ELF-1 (cell line): ENCODE measurements around the gene TMEM80.
A peak's percentile ranks its signal among the peaks of the same experiment; 100 is the strongest.
"Not testable (repeated sequence)": the region's sequence is repeated elsewhere in the genome, so short reads cannot be mapped to it uniquely, and the experiment has no call there.

ENCODE experiments used
- DNase-seq: peaks from one replicate; pipeline ENCODE4 v3.0.0-alpha.2; 2016; ENCODE audit warnings: low read depth, low spot score

The TMEM80 gene

GRCh38 chr11:679271-680207 lies 16.1 kb upstream of the TMEM80 start:
- DNase-seq, result no peak

- DNase-seq, result no peak
Observed at GRCh38 chr11:680476-680875, 15.1 kb upstream of the TMEM80 start.

GRCh38 chr11:680970-681369 lies 14.6 kb upstream of the TMEM80 start:
- no peak for DNase-seq

- no peak for DNase-seq
Observed at GRCh38 chr11:686451-687243, 9.0 kb upstream of the TMEM80 start.

DNA sequence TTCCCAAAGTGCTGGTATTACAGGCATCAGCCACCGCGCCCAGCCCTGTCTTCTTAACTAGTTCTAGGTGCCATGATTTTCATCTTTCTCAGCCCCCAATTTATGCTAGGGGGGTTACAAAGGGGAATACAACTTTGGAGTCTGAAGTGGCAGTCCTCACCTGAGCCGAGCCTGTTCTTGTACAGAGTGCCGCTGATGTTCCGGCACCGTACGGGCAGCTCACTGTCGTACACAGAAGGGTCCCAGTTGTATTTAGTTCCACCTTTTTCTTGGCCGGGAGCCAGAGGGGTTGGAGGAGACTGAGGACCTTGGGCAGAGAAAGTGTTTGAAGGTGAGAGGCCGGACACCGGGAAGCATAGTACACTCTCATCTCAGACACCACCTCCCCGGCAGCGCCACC lies 7.9 kb upstream of the TMEM80 start:
- DNase-seq, result no peak

DNA sequence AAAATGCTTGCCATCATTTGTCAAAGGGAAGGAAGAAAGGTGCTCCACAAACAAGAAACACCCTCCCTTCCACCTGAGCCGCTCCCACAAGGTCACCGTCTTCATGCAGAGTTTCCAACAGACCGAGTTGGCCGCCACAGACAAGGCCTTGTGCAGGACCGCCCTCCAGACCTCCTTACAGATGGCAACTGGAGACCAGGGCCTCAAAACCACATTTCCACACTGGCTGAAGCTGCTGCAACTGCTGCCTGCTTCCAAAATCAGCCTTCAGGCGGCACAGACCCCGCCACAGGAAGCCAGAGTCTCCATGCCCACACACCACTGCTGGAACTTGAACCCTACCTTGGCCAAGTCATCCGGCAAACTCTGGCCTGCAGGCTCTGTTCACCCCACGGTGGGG lies 6.9 kb upstream of the TMEM80 start:
- DNase-seq, result no peak

- no peak for DNase-seq
Observed at GRCh38 chr11:689625-690024, 6.0 kb upstream of the TMEM80 start.

DNA sequence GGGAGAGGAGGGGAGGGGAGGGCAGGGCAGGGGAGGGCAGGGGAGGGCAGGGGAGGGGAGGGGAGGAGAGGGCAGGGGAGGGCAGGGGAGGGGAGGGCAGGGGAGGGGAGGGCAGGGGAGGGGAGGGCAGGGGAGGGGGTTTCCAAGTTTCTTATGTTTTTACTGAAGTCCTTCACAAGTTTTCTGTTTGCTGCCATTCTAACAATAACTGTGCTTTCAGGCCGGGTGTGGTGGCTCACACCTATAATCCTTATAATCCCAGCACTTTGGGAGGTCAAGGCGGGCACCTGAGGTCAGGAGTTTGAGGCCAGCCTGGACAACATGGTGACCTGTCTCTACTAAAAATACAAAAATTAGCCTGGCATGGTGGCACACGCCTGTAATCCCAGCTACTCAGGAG lies 5.4 kb upstream of the TMEM80 start:
- DNase-seq, result not testable (repeated sequence)

DNA sequence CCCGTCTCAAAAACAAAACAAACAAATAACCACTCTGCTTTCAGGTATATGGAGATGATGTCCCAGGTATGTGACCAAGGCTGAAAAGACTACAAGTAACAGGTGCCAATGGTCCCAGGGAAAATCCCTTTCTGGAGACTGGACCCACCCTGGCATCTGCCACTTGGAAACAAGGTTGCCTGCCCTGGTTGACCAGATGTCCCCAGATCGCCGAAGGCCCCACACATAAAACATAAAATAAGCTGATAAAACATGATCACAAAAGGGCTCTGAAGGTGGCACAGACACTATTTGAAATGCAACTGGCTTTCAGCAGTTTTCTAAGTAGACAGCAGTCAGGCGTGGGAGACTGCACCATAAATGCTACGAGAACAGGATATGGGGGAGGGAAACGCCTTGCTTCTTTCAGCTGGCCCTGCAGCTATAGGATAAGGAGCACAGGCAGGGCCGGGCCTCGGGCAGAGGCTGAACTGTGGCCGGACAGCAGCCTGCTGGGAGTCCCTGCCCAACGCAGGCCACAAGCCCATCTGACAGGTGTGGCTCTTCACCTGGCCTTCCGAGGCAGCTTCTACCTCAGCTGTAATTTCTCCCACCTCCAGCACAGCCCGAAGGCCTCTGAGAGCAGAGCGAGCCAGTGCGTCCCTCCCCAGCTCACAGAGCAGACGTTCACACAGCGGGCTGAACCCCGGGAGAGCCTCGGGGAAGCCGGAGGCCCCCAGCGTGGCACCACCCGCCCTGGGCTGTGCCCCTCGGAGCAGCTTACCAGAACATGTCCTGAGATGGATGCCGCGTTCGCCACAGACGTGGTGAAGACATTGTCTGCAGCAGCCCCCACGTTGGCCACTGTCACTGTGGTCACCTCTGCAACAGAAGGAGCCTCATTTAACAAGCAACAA lies 4.6 kb upstream of the TMEM80 start:
- DNase-seq, result peak; percentile 51

DNA sequence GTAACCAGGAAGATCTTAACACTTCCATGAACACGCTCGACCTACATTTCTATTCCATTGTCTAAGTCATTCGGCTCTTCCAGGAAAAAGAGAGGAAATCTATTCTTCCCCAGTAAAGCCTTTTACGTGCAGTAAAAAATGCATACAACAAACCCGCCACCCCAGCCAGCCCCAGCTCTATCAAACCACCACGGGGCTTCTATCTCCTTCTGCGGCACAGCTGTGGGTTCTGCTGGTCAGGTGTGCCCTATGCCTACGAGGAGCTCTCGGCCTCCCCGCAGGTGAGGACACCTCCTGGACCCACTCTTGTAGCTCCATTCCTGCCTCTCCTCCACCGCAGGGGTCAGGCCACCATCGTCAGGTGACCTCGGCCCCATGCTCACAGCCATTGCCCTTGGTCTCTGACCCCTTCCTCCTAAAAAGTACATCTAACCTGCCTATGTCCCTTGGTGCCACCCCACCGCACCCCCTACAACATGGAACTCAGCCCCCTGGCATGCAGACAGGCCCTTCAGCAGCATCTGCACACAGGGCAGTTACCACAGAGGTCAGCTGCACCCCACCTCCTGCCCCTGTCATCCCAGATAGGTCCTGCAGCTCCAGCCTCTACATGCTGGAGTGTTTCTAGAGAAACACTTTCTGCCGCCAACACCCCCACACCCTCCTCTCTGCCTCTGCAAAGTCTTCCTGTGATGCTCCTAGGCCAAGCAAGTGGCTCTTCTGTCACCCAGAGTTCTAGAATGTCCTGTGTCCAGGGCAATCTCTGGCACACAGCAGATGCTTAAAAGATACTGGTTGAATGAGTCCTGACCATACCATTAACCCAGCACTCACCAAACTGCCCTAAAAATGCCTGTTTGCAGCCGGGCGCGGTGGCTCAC lies 3.7 kb upstream of the TMEM80 start:
- DNase-seq, result no peak

DNA sequence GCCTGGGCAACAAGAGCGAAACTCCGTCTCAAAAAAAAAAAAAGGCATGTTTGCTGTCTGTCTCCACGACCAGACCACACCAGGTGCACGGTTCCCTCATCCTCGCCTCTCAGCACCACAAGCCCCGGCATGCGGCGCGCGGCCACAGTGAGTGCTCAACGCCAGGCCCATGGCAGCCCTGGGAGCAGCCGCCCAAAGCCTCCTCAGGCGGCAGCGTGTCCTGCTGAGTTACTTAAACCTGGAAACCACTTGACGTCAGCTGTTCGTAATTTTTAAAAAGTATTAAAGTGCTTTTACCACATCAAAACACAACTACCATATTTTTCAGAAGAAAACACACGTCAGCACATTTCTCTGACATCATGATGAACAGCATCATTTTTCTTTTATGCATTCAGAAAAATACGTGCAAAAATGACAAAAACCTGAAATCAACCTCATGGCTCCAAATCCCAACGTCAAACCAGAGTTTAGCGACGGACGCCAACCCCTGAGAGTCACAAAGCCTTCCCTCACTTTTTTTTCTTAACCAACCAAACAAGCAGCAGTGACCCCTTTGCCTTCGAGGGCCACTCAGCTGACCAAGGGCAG lies 2.7 kb upstream of the TMEM80 start:
- DNase-seq, result peak; percentile 43

- peak; percentile 61 for DNase-seq
Observed at GRCh38 chr11:693415-693831, 2.2 kb upstream of the TMEM80 start.

DNA sequence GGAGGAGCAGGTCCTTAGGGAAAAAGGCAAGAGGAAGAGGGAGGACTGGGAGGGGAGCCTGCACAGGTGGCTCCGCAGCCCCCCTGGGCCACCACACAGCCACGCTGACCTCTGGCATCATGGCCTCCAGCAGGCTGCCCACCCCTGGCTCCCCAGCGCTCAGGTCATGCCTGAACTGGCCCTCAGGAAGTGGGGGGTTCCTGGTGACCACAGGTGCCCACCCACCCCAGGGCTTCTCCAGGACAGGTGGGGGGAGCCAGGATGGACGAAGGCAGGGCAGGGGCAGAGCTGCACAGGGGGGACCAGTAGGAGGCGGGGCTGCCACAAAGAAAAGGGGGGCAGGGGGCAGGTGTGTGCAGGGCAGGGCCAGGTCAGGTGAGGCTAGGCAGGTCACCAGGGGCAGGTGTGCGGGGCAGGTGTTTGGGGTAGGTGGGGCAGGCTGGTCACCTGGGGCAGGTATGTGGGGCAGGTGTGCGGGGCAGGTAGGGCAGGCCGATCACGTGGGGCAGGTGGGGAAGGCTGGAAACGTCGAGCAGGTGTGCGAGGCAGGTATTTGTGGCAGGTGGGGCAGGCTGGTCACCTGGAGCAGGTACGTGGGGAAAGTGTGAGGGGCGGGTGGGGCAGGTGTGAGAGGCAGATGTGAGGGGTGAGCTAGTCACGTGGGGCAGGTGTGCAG lies 1.6 kb upstream of the TMEM80 start:
- DNase-seq, result no peak

DNA sequence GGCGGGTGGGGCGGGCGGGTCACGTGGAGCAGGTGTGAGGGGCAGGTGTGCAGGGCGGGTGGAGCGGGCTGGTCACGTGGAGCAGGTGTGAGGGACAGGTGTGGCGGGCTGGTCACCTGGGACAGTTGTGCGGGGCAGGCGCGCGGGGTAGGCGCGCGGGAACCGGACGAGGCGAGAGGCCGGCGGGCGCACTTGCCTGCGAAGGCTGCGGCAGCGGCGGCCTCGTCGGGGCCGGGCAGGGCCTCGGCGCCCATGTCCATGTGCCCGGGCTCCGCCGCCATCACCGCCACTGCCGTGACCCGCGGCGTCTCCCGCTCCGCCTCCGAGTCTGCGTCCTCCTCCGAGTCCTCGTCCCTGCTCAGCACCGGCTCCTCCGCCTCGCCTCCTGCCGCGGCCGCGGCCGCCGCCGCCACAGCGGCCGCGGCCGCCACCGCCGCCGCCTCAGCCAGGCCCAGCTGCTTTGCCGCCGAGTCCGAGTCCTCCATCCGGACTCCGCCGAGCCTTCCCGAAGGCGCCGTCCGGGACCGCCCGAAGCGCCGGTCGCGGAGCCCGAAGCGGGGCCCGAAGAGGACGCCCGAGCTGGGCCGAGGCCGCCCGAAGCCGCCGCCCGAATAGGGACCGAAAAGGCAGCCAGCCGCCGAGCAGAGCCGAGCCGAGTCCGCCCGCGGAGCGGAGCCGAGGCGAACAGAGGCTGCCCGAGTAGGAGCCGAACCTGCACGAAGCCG lies 891 bp upstream of the TMEM80 start, which contains the start of gene DEAF1:
Gene DEAF1, minus strand, starts transcription at position 660 of the 725 bp plus-strand sequence. Its CDS starts 175 bp downstream, at position 485.
- peak; percentile 99 for DNase-seq

DNA sequence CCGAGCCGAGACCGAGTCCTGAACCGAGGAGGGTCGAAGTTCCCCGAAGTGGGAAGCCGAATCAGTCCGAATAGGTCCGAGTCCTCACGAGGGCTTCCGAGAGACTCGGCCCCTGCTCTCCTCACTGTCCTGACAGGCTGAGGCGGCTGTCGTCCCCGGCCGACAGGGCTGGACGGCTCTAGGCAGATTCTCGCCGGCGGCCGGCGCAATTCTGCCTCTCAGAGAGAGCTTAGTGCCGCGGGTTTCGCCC lies 403 bp upstream of the TMEM80 start:
- no peak for DNase-seq

DNA sequence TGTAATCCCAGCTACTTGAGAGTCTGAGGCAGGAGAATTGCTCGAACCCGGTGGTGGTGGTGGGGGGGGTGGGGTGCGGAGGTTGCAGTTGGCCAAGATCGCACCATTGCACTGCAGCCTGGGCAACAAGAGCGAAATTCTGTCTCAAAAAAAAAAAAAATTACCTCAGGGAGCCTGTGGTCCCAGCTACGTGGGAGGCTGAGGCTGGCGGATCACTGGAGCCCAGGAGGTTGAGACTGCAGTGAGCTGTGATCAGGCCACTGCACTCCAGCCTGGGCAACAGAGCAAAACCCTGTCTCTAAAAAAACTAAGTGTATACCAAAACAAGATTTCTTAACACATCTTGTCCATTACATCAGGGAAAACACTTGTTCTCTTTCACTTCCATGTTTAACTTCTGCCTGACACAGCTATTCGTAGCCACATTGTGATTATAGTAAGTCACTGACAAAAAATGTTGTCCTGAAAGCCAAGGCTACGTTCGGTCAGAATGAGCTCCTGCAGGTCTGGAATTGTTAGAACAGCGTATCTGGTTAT lies 1.4 kb downstream of the TMEM80 start:
- no peak for DNase-seq

DNA sequence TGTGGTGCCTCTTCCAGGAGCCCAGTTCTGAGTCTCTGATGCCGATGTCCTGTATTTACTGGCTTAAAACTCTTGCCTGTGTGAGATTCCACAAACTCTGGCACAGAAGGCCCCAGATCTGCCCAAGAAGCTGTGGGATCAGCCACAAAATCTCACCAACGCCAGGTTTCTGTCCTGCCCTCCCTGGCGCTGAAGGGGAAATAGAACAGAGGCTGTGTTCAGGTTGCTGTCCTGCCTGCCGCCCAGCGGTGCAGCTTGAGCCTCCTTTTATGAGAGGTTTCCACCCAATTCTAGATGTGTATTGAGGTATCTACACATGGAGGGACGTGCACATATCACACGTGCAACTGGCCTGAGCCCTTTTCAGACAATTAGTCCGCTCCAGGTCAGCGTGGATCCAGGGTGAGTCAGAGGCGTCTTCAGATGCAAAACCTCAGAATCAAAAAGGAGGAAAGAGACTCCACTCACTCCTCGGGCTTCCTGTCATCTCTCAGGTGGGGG lies 2.2 kb downstream of the TMEM80 start:
- no peak for DNase-seq

DNA sequence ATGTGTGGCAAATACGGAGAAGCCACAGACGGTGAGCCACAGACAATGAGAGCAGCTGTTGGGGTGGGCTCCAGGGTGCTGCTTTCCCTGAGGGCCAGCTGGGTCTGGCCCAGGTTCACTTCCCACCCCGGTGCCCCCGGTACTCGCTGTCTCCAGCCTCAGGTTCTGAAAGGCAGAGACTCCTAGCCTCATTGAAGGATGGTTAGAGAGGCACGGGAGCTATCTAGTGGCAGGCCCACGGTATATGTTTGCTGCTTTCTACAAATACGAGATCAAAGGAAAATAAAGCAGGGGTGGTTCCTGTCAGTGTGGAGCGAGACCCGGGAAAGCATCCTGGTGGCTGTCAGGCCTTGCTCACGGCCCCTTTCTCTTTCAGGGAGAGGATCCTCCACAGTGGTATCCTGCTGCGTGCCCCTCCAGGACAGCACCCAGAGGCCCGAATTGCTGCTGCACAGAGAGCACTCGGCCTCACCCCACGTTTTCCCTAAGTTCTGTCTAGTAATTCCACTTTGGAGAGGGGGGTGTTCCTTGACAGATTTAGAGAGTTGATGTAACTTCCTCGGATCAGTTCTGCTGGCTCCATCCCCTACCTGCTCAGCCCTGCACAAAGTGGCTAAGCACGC lies 3.0 kb downstream of the TMEM80 start:
- DNase-seq, result no peak
